Stimulated activated CD8-positive, alpha-beta memory T cell treated with anti-CD3 and anti-CD28 coated beads, Interleukin-4, amount 100 ng/mL, for 4 hours (primary cell): ENCODE data around the gene CPNE1.
"Not testable (repeated sequence)": the region's sequence is repeated elsewhere in the genome, so short reads cannot be mapped to it uniquely, and the experiment has no call there.

ENCODE experiments used
- DNase-seq, 2 donors: peaks; one replicate each; pipeline ENCODE4 v3.0.0-alpha.2; 2020; ENCODE audit warnings: low read depth in 2 of 2, low spot score in 1 of 2

The CPNE1 gene

GRCh38 chr20:35664466-35665206, at the start of gene CPNE1, which contains the start of gene RBM12:
TSS of gene CPNE1 (minus strand) at chr20:35664900. CDS start at chr20:35632923, 31,977 bp downstream.
TSS of gene RBM12 (minus strand) at chr20:35664900. CDS start at chr20:35655322, 9,578 bp downstream.
- DNase-seq: peak; percentile 81 to 86

- no peak for DNase-seq
These were observed 49.4 kb upstream of the CPNE1 start for GRCh38 chr20:35714127-35714526.

- not testable (repeated sequence) for DNase-seq
These were observed 48.4 kb upstream of the CPNE1 start for GRCh38 chr20:35713120-35713519.

- no peak for DNase-seq
These were observed 47.0 kb upstream of the CPNE1 start for GRCh38 chr20:35711588-35712209.

GRCh38 chr20:35710884-35711587, 46.3 kb upstream of the CPNE1 start:
- DNase-seq: no peak

- no peak for DNase-seq
These were observed 45.3 kb upstream of the CPNE1 start for GRCh38 chr20:35710039-35710438.

- no peak for DNase-seq
These were observed 44.6 kb upstream of the CPNE1 start for GRCh38 chr20:35709259-35709658.

GRCh38 chr20:35708502-35708901, 43.8 kb upstream of the CPNE1 start:
- no peak for DNase-seq

- not testable (repeated sequence) for DNase-seq
These were observed 42.2 kb upstream of the CPNE1 start for GRCh38 chr20:35706591-35707529.

- not testable (repeated sequence) for DNase-seq
These were observed 41.2 kb upstream of the CPNE1 start for GRCh38 chr20:35705894-35706293.

GRCh38 chr20:35704514-35705261, 40.0 kb upstream of the CPNE1 start:
- DNase-seq: no peak

GRCh38 chr20:35702824-35703695, 38.4 kb upstream of the CPNE1 start:
- no peak for DNase-seq

- no peak for DNase-seq
These were observed 37.5 kb upstream of the CPNE1 start for GRCh38 chr20:35702051-35702823.

- no peak for DNase-seq
These were observed 36.0 kb upstream of the CPNE1 start for GRCh38 chr20:35700625-35701148.

GRCh38 chr20:35699957-35700624, 35.4 kb upstream of the CPNE1 start:
- no peak for DNase-seq

GRCh38 chr20:35699127-35699956, 34.6 kb upstream of the CPNE1 start, which contains the start of the genes NFS1 and ROMO1:
TSS of gene NFS1 (minus strand) at chr20:35699352. CDS start at chr20:35699288, 64 bp downstream.
TSS of gene ROMO1 (plus strand) at chr20:35699405. CDS start at chr20:35699633, 228 bp downstream.
- peak; percentile 63 to 64 for DNase-seq
